C4-2B (cell line): Measurements from ENCODE around the gene MFSD2A.
A peak's percentile ranks its signal among the peaks of the same experiment; 100 is the strongest.

Experiments
- CTCF ChIP-seq: fragments of 450-650 bp; conservative IDR thresholded peaks from 2 replicates; pipeline ENCODE4 v1.5.1; 2017; ENCODE audit warnings: mild to moderate bottlenecking
- ZFX ChIP-seq: fragments of 450-650 bp; IDR thresholded peaks from 2 replicates; pipeline ENCODE4 v1.6.1; 2017

GRCh38 chr1:39973503-39974135 is 18.7 kb downstream of the MFSD2A start:
- TF ChIP-seq CTCF (peak; percentile 99), ZFX (no peak)
